ENCODE measurements around the gene TMEM123.
A peak's percentile ranks its signal among the peaks of the same experiment; 100 is the strongest.
"Not testable (repeated sequence)": the region's sequence is repeated elsewhere in the genome, so short reads cannot be mapped to it uniquely, and the experiment has no call there.

The TMEM123 gene

GRCh38 chr11:102395720-102396393 is 56.7 kb downstream of the TMEM123 start:
- no peak for DNase-seq (ENCODE audit: low spot score)

- DNase-seq (ENCODE audit: low spot score): no peak
Measured at GRCh38 chr11:102393272-102393730, 59.3 kb downstream of the TMEM123 start.

- DNase-seq (ENCODE audit: low spot score): no peak
Measured at GRCh38 chr11:102391549-102392237, 60.9 kb downstream of the TMEM123 start.

DNA sequence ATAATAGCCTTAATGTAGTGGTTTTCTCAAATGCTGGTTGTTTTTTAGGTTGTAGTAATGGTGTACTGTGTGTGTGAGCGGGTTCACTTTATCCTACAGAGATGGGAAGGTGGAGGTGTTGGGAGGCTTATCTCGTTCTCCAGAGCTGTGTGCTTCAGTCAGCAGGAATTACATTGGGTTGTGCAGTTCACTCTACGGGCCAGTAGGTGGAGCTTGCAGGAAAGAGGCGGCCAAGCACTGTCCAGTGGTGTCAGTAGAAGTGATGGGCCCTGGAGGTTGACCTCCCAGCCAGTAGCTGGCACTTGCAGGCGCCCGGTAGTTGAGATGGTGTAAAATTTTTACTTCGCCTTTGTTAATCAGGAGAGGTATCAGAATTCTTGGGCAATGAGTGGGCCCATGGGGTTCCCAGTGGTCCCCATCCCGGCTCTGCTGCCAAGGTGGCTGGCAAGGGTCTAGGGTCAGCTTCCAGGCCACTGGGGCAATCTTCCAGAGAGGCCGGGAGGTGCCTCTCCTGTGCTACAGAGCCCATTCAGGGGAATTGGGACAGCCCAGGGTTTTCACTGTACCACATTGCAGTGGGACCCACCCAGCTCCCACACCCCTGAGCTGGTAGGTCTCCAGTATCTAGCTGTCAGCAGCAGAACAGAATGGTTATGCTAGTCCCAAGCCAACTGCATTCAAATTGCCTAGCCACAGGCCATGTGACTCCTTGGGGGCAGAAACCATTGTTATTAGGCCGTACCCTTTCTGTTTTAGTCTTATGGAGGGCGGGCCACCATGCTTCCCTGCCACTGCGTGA is 61.7 kb downstream of the TMEM123 start:
- peak; percentile 73 for DNase-seq (ENCODE audit: low spot score)

DNA sequence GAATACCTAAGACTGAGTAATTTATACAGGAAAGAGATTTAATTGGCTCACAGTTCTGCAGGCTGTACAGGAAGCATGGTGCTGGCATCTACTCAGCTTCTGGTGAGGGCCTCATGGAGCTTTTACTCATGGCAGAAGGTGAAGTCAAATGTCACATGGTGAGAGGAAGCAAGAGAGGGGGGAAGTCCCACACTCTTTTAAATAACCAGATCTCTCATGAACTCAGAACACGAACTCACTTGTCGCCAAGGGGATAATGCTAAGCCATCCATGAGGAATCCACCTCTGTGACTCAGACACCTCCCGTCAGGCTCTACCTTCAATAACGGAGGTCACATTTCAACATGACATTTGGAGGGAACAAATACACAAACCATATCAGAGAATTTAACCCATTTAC is 63.3 kb downstream of the TMEM123 start:
- no peak for DNase-seq (ENCODE audit: low spot score)

DNA sequence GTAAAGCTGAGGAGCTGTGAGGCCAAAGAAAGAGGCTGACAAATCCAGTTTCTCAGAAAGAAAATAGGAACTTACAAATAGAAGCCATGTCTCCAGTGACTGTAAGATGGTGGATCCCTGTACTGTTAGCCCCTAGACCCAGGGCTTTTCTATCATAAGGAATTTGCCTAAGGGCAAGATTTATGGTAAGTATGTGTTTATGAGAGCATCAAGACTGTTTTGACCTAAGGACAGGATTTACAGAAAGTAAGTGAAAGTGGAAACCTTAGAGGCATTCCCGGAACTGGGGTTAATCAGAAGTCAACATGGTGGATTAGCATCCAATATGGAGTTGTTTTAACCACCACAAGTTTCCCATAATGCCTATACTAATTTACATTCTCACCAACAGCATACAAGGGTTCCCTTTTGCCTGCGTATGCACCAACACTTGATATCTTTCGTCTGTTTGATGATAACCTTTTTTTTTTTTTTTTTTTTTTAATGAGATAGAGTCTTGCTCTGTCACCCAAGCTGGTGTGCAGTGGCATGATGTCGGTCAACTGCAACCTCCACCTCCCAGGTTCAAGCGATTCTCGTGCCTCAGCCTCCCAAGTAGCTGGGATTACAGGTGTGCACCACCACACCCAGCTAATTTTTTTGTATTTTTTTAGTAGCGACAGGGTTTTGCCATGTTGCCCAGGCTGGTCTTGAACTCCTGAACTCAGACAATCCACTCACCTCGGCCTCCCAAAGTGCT is 65.4 kb downstream of the TMEM123 start:
- no peak for DNase-seq (ENCODE audit: low spot score)

- DNase-seq (ENCODE audit: low spot score): no peak
Measured at GRCh38 chr11:102386136-102386734, 66.3 kb downstream of the TMEM123 start.

DNA sequence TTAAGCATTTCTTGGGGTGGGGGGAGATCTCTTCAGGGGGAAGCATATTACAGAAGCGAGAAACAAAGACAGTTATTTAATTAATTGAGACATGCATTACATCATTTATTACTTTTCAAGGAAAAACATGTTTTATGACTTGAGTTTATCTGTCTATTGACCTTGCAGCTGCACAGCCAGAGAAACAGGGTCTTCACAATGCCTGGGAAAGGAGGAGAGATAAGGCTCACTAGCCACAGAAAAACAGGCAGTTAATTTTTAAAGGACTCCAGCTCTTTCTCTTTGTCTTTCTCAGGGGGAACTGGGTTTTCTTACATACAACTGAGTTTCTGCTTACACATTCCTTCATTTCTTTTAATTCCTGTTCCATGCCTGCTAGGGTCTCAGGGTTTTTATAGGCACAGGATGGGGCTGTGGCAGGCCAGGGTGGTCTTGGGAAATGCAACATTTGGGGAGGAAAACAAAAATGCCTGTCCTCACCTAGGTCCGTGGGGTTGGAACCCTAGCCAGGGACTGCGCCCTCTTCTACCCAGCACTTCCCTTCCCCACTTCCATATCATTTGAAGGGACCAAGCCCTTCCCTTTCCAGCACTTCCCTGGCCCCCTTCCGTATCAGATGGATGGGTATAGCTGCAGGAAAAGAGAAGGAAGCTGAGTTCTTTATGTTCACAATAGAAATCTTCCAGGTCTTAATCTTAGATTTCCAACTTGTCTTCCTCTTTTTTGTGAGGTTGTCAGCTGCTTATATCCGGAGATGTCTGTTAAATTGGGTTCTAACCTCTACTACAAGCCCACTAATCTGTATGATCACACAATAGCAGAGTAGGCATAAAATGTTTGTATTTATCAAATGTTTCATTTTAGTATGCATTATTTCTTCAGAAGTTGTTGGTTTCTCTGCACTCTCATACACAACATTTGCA is 67.2 kb downstream of the TMEM123 start:
- DNase-seq (ENCODE audit: low spot score): no peak

GRCh38 chr11:102384419-102385079 is 68.0 kb downstream of the TMEM123 start:
- DNase-seq (ENCODE audit: low spot score): no peak

GRCh38 chr11:102383839-102384238 is 68.7 kb downstream of the TMEM123 start:
- DNase-seq (ENCODE audit: low spot score): no peak

GRCh38 chr11:102382384-102382783 is 70.2 kb downstream of the TMEM123 start:
- DNase-seq (ENCODE audit: low spot score): no peak

- DNase-seq (ENCODE audit: low spot score): no peak
Measured at GRCh38 chr11:102378818-102379217, 73.7 kb downstream of the TMEM123 start.

GRCh38 chr11:102377891-102378290 is 74.7 kb downstream of the TMEM123 start:
- DNase-seq (ENCODE audit: low spot score): no peak

- DNase-seq (ENCODE audit: low spot score): no peak
Measured at GRCh38 chr11:102375720-102376399, 76.7 kb downstream of the TMEM123 start.

GRCh38 chr11:102374633-102375424 is 77.7 kb downstream of the TMEM123 start:
- not testable (repeated sequence) for DNase-seq (ENCODE audit: low spot score)

GRCh38 chr11:102368472-102368871 is 84.1 kb downstream of the TMEM123 start:
- no peak for DNase-seq (ENCODE audit: low spot score)

- no peak for DNase-seq (ENCODE audit: low spot score)
Measured at GRCh38 chr11:102367364-102367763, 85.2 kb downstream of the TMEM123 start.

DNA sequence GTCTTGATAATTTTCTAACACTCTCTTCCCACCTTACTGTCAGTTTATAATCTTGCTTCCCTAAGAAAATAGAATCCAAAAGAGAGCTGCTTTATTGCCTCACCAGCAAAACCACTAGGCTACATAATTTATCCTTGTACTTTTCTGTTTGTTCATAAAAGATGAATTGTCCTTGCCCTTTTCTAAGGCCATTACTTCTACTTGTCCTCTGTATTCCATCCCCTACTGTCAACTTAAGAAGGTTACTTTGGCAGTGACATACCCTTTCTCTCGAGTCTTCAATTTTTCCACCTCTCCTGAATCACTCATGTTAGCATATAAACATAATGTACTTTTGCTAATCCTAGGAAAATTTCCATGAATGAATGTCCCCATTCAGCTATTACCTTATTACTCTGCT is 87.6 kb downstream of the TMEM123 start:
- DNase-seq (ENCODE audit: low spot score): no peak

Measured in LoVo (cell line).